Upper lobe of left lung (tissue), 6 donors: ENCODE measurements around the gene VTA1. TPM values are rescaled to one million over a fixed set of nuclear protein-coding genes. Genes with fewer than 3 reads are reported as not detected.
"Not testable (repeated sequence)": the region's sequence is repeated elsewhere in the genome, so short reads cannot be mapped to it uniquely, and the experiment has no call there.

Experiments
- ATAC-seq, 2 donors: fragments of 200-7000 bp; cut with Tn5 transposase; one replicate each; pipeline ENCODE4 v1.9.1; 2022; ENCODE audit warnings: mild to moderate bottlenecking in 2 of 2, moderate library complexity in 2 of 2; ENCODE audit not compliant: low FRiP score in 2 of 2
- DNase-seq, 2 donors: peaks; one replicate each; pipeline ENCODE4 v3.0.0-alpha.2; 2019 to 2020
- H3K27ac ChIP-seq, 4 donors: fragments of 200-600 bp; sonication (generic); one replicate each; pipeline ENCODE4 v1.5.1; 2016 to 2019
- H3K27me3 ChIP-seq, 4 donors: fragments of 200-600 bp; sonication (generic); one replicate each; pipeline ENCODE4 v1.5.1; 2017 to 2019
- H3K36me3 ChIP-seq, 4 donors: fragments of 200-600 bp; sonication (generic); one replicate each; pipeline ENCODE4 v1.5.1; 2016 to 2019
- H3K4me1 ChIP-seq, 4 donors: fragments of 200-600 bp; sonication (generic); one replicate each; pipeline ENCODE4 v1.5.1; 2018 to 2019
- H3K4me3 ChIP-seq, 4 donors: fragments of 200-600 bp; sonication (generic); one replicate each; pipeline ENCODE4 v1.5.1; 2017 to 2019; ENCODE audit warnings: mild to moderate bottlenecking in 2 of 4, moderate library complexity in 1 of 4
- H3K9me3 ChIP-seq, 4 donors: fragments of 200-600 bp; sonication (generic); one replicate each; pipeline ENCODE4 v1.5.1; 2018 to 2019
- CTCF ChIP-seq, 6 experiments: fragments of 450-650 bp in 4 of 6; fragments of 200-600 bp in 2 of 6; sonication (generic) in 2 of 6; IDR thresholded peaks; one replicate each; pipeline ENCODE4 v1.5.1; 2016 to 2019; ENCODE audit warnings: antibody characterized with exemption in 6 of 6
- EP300 ChIP-seq, 4 donors: sonication (generic); formaldehyde crosslinking; IDR thresholded peaks; one replicate each; pipeline ENCODE4 v1.5.1; 2017; ENCODE audit warnings: antibody characterized with exemption in 4 of 4, control low read depth in 2 of 4
- POLR2A ChIP-seq, 4 donors: fragments of 450-650 bp; IDR thresholded peaks; one replicate each; pipeline ENCODE4 v1.5.1; 2016 to 2017; ENCODE audit warnings: antibody characterized with exemption in 4 of 4, mild to moderate bottlenecking in 2 of 4
- POLR2AphosphoS5 ChIP-seq, 2 donors: sonication (generic); formaldehyde crosslinking; IDR thresholded peaks; one replicate each; pipeline ENCODE4 v1.5.1; 2017; ENCODE audit warnings: antibody characterized with exemption in 2 of 2
- WGBS, 2 donors: methylation state at CpG; one replicate each; pipeline ENCODE4 v1.1.5; 2017 to 2018; 5-methylcytosine and 5-hydroxymethylcytosine counted together
- total RNA-seq, 6 donors: library from RNA; depleted of rRNA in 4 of 6; stranded (reverse); fragments of >200 nt in 4 of 6; gene quantifications; one replicate each; pipeline versions ENCODE4 v1.1.0 to v1.2.1, GENCODE V29; 2016 to 2021
- donor health status: DM: no; HTN: no; CAD: no; lungs with moderate emphysema.
- donor health status: DM: no; HTN: yes; CAD: no; lungs with severe emphysema.

Gene VTA1
- total RNA-seq, 6 donors from 2014 or later: 15.8 to 36.0 (median 25.7) TPM

- 52 to 60% methylated on average over 5 of the region's 5 CpGs for WGBS, 2 donors
- no peak for TF ChIP-seq CTCF (IDR thresholded peaks at IDR 0.05)
- no peak for TF ChIP-seq POLR2A (IDR thresholded peaks at IDR 0.05)
- no peak for TF ChIP-seq POLR2AphosphoS5 (IDR thresholded peaks at IDR 0.05)
- TF ChIP-seq EP300 (IDR thresholded peaks at IDR 0.05): no peak
Measured at GRCh38 chr6:142225552-142225951, 78.5 kb downstream of the VTA1 start.

DNA sequence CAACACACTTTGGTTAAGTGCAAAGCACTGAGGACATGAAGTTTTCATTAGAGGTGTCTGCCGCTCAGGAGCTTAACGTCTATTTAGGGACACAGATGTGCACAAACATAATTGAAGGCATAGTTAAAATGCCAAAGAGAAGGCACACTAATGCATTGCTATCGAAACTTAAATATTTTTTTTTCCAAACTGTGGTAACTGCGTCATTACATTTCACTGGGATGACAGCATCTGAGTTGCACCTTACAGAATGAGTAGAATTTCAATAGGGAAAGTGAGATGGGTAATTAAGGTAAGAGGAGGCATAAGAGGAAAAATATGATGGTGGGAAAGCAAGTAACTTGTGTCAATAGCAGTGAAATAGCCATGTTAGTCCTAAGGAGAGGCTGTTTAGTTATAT, 79.7 kb downstream of the VTA1 start:
- no peak for DNase-seq
- Histone ChIP-seq H3K27ac (no peak overlapping the region), H3K4me1 (no peaks in the 10 kb centered on the region), H3K9me3 (peaks cover 0 to 4% (median 0%) of the 10 kb centered on the region in 4 donors), H3K4me3 (no peak overlapping the region), H3K27me3 (no peaks in the 10 kb centered on the region), H3K36me3 (no peaks in the 10 kb centered on the region)
- no peak for ATAC-seq
- WGBS, 2 donors: 93 to 95% methylated on average over 4 of the region's 4 CpGs
- TF ChIP-seq EP300 (IDR thresholded peaks at IDR 0.05) (no peak), POLR2AphosphoS5 (IDR thresholded peaks at IDR 0.05) (no peak), CTCF (IDR thresholded peaks at IDR 0.05) (no peak), POLR2A (IDR thresholded peaks at IDR 0.05) (no peak)

More at GRCh38 chr6:142225552-142225951, 78.5 kb downstream of the VTA1 start:
- ATAC-seq (no peak), DNase-seq (no peak)
- peaks cover 0 to 4% (median 0%) of the 10 kb centered on the region in 4 donors for H3K9me3 ChIP-seq
- H3K4me3 ChIP-seq: no peak overlapping the region
- no peaks in the 10 kb centered on the region for H3K4me1 ChIP-seq
- no peak overlapping the region for H3K27ac ChIP-seq
- H3K27me3 ChIP-seq: no peaks in the 10 kb centered on the region
- H3K36me3 ChIP-seq: no peaks in the 10 kb centered on the region

DNA sequence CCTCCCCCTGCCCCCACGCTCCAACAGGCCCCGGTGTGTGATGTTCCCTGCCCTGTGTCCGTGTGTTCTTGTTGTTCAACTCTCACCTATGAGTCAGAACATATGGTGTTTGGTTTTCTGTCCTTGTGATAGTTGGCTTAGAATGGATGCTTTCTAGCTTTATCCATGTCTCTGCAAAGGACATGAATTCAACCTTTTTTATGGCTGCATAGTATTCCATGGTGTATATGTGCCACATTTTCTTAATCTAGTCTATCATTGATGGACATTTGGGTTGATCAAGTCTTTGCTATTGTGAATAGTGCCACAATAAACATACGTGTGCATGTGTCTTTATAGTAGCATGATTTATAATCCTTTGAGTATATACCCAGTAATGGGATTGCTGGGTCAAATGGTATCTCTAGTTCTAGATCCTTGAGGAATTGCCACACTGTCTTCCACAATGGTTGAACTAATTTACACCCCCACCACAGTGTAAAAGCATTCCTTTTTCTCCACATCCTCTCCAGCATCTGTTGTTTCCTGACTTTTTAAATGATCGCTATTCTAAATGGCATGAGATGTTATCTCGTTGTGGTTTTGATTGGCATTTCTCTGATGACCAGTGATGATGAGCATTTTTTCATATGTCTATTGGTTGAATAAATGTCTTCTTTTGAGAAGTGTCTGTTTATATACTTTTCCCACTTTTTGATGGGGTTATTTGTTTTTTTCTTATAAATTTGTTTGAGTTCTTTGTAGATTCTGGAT, 82.6 kb downstream of the VTA1 start:
- not testable (repeated sequence) for ATAC-seq, H3K27me3 ChIP-seq, DNase-seq, H3K4me1 ChIP-seq, H3K4me3 ChIP-seq, H3K36me3 ChIP-seq, H3K9me3 ChIP-seq, H3K27ac ChIP-seq
- WGBS, 2 donors: 90 to 94% methylated on average over 6 of the region's 6 CpGs

DNA sequence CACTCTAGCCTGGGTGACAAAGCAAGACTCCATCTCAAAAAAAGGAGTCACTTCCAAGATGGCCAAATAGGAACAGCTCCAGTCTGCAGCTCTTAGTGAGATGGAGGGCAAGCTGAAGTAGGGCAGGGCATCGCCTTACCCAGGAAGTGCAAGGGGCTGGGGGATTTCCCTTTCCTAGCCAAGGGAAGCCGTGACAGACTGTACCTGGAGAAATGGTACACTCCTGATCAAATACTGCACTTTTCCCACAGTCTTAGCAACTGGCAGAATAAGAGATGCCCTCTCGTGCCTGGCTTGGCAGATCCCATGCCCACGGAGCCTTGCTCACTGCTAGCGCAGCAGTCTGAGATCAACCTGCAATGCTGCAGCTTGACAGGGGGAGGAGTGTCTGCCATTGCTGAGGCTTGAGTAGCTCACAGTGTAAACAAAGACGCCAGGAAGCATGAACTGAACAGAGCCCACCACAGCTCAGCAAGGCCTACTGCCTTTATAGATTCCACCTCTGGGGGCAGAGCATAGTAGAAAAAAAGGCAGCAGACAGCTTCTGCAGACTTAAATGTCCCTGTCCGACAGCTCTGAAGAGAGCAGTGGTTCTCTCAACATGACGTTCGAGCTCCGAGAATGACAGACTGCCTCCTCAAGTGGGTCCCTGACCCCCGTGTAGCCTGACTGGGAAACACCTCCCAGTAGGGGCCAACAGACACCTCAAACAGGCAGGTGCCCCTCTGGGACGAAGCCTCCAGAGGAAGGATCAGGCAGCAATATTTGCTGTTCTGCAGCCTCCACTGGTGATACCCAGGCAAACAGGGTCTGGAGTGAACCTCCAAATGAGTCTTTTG, 85.4 kb downstream of the VTA1 start:
- ATAC-seq, H3K27me3 ChIP-seq, H3K9me3 ChIP-seq, H3K27ac ChIP-seq, H3K4me1 ChIP-seq, H3K36me3 ChIP-seq: not testable (repeated sequence)
- 21 to 22% methylated on average over 9 to 12 of the region's 12 CpGs for WGBS, 2 donors
- TF ChIP-seq CTCF (IDR thresholded peaks at IDR 0.05): peak in 5 of 6 experiments; percentile 7 to 48 (median 31)
- H3K4me3 ChIP-seq: peak overlapping the region in 2 of 4 donors; percentile 11 to 21
- DNase-seq: peak in 1 of 2 donors; percentile 40

DNA sequence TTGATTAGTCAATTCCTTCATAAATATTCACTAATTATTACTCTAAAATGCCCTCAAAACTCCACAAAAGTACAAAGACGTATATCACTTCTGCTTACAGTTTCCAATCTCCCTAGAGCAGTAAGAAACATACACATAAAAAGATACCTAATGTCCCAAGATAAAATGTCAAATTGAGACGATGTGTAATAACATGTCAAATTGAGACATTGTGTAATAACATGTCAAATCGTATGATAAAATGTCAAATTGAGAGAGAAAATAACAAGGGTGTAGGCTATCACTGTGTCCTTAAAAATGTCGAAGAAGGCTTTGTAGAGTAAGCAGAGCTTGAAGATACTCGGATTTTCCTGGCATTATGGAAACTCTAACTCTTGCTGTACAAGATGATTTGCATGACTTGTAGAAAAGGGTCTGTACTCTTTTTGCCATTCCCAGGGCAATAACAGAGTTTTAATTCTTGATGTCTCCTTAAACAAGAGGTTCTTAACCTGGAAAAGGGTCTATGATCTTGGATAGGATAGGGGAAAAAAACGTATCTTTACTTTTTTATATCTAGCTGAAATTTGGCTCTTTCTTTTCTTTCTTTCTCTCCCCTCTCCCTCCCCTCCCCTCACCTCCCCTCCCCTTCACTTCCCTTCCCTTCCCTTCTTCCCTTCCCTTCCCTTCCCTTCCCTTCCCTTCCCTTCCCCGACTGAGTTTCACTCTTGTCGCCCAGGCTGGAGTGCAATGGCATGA, 87.1 kb downstream of the VTA1 start:
- WGBS, 2 donors: 86 to 89% methylated on average over 8 of the region's 8 CpGs

More for the DNA sequence above, 87.1 kb downstream of the VTA1 start:
- Histone ChIP-seq H3K36me3 (no peaks in the 10 kb centered on the region), H3K27me3 (no peaks in the 10 kb centered on the region), H3K27ac (no peak overlapping the region), H3K4me1 (peaks cover 0 to 4% (median 0%) of the 10 kb centered on the region in 4 donors), H3K9me3 (no peaks in the 10 kb centered on the region), H3K4me3 (no peak overlapping the region)
- DNase-seq (no peak), ATAC-seq (no peak)
- TF ChIP-seq POLR2AphosphoS5 (IDR thresholded peaks at IDR 0.05) (no peak), EP300 (IDR thresholded peaks at IDR 0.05) (no peak), CTCF (IDR thresholded peaks at IDR 0.05) (no peak), POLR2A (IDR thresholded peaks at IDR 0.05) (no peak)
